Smooth muscle cell (in vitro differentiated cells): ENCODE measurements around the gene ADAMTS3. TPM values are rescaled to one million over a fixed set of nuclear protein-coding genes. Genes with fewer than 3 reads are reported as not detected.

Experiments
- DNase-seq: peaks from one replicate; lab custom pipeline; 2025; ENCODE audit not compliant: unreplicated experiment; lab: John Stamatoyannopoulos, UW
- H2AFZ ChIP-seq: fragments of 200-600 bp; sonication (generic); 2 replicates; pipeline ENCODE4 v1.6.0; 2016; ENCODE audit warnings: antibody characterized with exemption, low read depth, mild to moderate bottlenecking
- H3F3A ChIP-seq: fragments of 200-600 bp; sonication (generic); 2 replicates; pipeline ENCODE4 v1.6.0; 2017; ENCODE audit warnings: antibody characterized with exemption, low read depth
- H3K27ac ChIP-seq: fragments of 200-600 bp; sonication (generic); 2 replicates; pipeline ENCODE4 v1.5.1; 2016; ENCODE audit warnings: low read depth, mild to moderate bottlenecking
- H3K27me3 ChIP-seq: fragments of 200-600 bp; sonication (generic); 2 replicates; pipeline ENCODE4 v1.6.1; 2016; ENCODE audit warnings: low read depth, mild to moderate bottlenecking
- H3K36me3 ChIP-seq: fragments of 200-600 bp; sonication (generic); 2 replicates; pipeline ENCODE4 v1.5.1; 2016; ENCODE audit warnings: low read depth
- H3K4me1 ChIP-seq: fragments of 200-600 bp; sonication (generic); 2 replicates; pipeline ENCODE4 v1.5.1; 2016; ENCODE audit warnings: low read depth
- H3K4me2 ChIP-seq: fragments of 200-600 bp; sonication (generic); 2 replicates; pipeline ENCODE4 v1.6.0; 2016; ENCODE audit warnings: mild to moderate bottlenecking
- H3K4me3 ChIP-seq: fragments of 200-600 bp; sonication (generic); 2 replicates; pipeline ENCODE4 v1.5.1; 2016; ENCODE audit warnings: mild to moderate bottlenecking
- H3K79me2 ChIP-seq: fragments of 200-600 bp; sonication (generic); 2 replicates; pipeline ENCODE4 v1.6.0; 2016; ENCODE audit warnings: low read depth, mild to moderate bottlenecking
- H3K9ac ChIP-seq: fragments of 200-600 bp; sonication (generic); 2 replicates; pipeline ENCODE4 v1.6.0; 2016; ENCODE audit warnings: low read depth
- H3K9me3 ChIP-seq: fragments of 200-600 bp; sonication (generic); replicated peaks from 2 replicates; pipeline ENCODE4 v1.5.1; 2016; ENCODE audit warnings: low read depth
- H4K20me1 ChIP-seq: fragments of 200-600 bp; sonication (generic); 2 replicates; pipeline ENCODE4 v1.6.0; 2016; ENCODE audit warnings: low read depth
- CTCF ChIP-seq: fragments of 200-600 bp; sonication (generic); IDR thresholded peaks from 2 replicates; pipeline ENCODE4 v1.5.1; 2017; ENCODE audit warnings: borderline replicate concordance, mild to moderate bottlenecking, antibody characterized with exemption; ENCODE audit not compliant: insufficient read depth, poor library complexity, severe bottlenecking
- WGBS: methylation state at CpG from one replicate; pipeline ENCODE4 v1.1.7; 2016; ENCODE audit warnings: low lambda C conversion rate; 5-methylcytosine and 5-hydroxymethylcytosine counted together
- polyA plus RNA-seq: library from polyadenylated mRNA; unstranded; fragments of >200 nt; fragmentation: Nextera tagmentation; extraction: Ambion mirVana; gene quantifications from 2 replicates; pipeline ENCODE4 v1.2.1, GENCODE V29; 2016
- total RNA-seq: library from RNA; depleted of rRNA; stranded (reverse); fragments of >200 nt; gene quantifications from 2 replicates; pipeline ENCODE4 v1.2.3, GENCODE V29; 2014

ADAMTS3 gene
- total and polyA plus RNA-seq, 2 experiments from 2014 or later: 0.15 to 2.2 TPM

DNA sequence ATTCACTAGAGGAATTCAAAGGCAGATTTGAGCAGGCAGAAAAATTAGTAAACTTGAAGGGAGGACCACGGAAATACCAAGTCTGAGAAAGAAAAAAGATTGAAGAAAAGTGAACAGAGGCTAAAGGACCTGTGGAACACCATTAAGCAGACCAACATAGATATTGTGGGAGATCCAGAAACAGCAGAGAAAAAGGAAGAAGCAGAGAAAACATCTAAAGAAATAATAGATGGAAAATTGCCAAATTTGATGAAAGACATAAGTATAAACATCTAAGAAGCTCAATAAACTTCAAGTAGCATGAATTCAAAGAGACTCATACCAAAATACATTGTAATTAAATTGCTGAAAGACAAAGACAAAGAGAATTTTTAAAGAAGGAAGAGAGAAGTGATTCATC is 31.0 kb downstream of the ADAMTS3 start:
- Histone ChIP-seq H4K20me1 (no peaks in the 10 kb centered on the region), H3K27ac (no peak overlapping the region), H3K27me3 (no peaks in the 10 kb centered on the region), H2AFZ (no peak overlapping the region), H3K79me2 (no peaks in the 10 kb centered on the region), H3K9ac (no peak overlapping the region), H3K9me3 (no peaks in the 10 kb centered on the region), H3K36me3 (no peaks in the 10 kb centered on the region), H3K4me1 (no peaks in the 10 kb centered on the region), H3K4me2 (no peak overlapping the region), H3K4me3 (no peak overlapping the region), H3F3A (no peaks in the 10 kb centered on the region)
- DNase-seq: no peak
- 74% methylated on average over 1 of the region's 1 CpG for WGBS
- TF ChIP-seq CTCF: no peak

DNA sequence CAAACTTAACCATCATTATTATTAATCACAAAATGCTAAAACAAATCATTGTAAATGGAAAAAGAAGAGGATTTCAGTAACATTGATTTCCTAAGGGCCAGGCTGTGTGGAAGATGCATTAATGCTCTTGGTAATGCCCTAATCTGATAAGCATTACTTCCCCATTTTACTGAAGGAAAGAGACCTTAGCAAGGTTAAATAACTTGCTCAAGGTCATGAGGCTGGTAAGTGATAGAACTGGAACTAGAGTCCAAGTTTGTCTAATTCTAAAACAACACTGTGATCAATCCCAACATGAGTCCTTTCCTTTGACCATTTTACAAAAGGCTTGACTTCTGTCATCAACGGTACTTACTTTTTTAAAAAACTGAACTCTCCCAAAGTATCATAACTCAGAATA is 32.6 kb downstream of the ADAMTS3 start:
- no peak overlapping the region for H3K9ac ChIP-seq
- H4K20me1 ChIP-seq: no peaks in the 10 kb centered on the region
- H3K9me3 ChIP-seq: no peaks in the 10 kb centered on the region
- no peak for DNase-seq
- no peak overlapping the region for H2AFZ ChIP-seq
- no peak for TF ChIP-seq CTCF
- H3K4me2 ChIP-seq: no peak overlapping the region
- H3K4me1 ChIP-seq: no peaks in the 10 kb centered on the region
- no peaks in the 10 kb centered on the region for H3K79me2 ChIP-seq
- WGBS: 94% methylated on average over 1 of the region's 1 CpG
- H3F3A ChIP-seq: no peaks in the 10 kb centered on the region
- no peak overlapping the region for H3K4me3 ChIP-seq
- H3K27me3 ChIP-seq: no peaks in the 10 kb centered on the region
- no peak overlapping the region for H3K27ac ChIP-seq
- no peaks in the 10 kb centered on the region for H3K36me3 ChIP-seq

- DNase-seq: no peak
- no peak overlapping the region for H3K4me3 ChIP-seq
These were observed 37.2 kb downstream of the ADAMTS3 start for GRCh38 chr4:72531768-72532290.

More at GRCh38 chr4:72531768-72532290, 37.2 kb downstream of the ADAMTS3 start:
- Histone ChIP-seq H3K9ac (no peak overlapping the region), H3K9me3 (no peaks in the 10 kb centered on the region), H3K4me1 (no peaks in the 10 kb centered on the region), H2AFZ (no peak overlapping the region), H3F3A (no peaks in the 10 kb centered on the region), H3K27ac (no peak overlapping the region), H3K4me2 (no peak overlapping the region), H3K79me2 (no peaks in the 10 kb centered on the region), H4K20me1 (no peaks in the 10 kb centered on the region), H3K27me3 (no peaks in the 10 kb centered on the region), H3K36me3 (no peaks in the 10 kb centered on the region)
- WGBS: 100% methylated on average over 1 of the region's 1 CpG
- no peak for TF ChIP-seq CTCF
